NT2/D1 (cell line): ENCODE results near the gene MMP7.

Experiments used
- SUZ12 ChIP-seq: IDR thresholded peaks from 2 replicates; pipeline ENCODE4 v1.6.1; 2011; ENCODE audit not compliant: insufficient read length, insufficient read depth; ENCODE audit errors: extremely low read depth
- YY1 ChIP-seq: IDR thresholded peaks from 2 replicates; pipeline ENCODE4 v1.6.1; 2011; ENCODE audit not compliant: insufficient read length, insufficient read depth

- TF ChIP-seq YY1 = no peak
- TF ChIP-seq SUZ12 = no peak
These were observed 16.4 kb upstream of the MMP7 start for GRCh38 chr11:102546923-102547471.
